PC-3 (cell line): ENCODE results near the gene FXYD1. TPM values are rescaled to one million over a fixed set of nuclear protein-coding genes. Genes with fewer than 3 reads are reported as not detected.
"Not testable (repeated sequence)": the region's sequence is repeated elsewhere in the genome, so short reads cannot be mapped to it uniquely, and the experiment has no call there.

Experiments
- ATAC-seq: fragments of 200-7000 bp; cut with Tn5 transposase; 2 replicates; pipeline ENCODE4 v1.9.1; 2020; ENCODE audit warnings: mild to moderate bottlenecking, moderate library complexity
- BruUV-seq: library from RNA; stranded (reverse); fragments of 400-500 nt; replicated peaks from 2 replicates; lab custom pipeline; 2021; lab: Mats Ljungman, UMichigan
- CTCF ChIA-PET: fragments of 300-600 bp; sonication (Branson Sonifier 250); formaldehyde crosslinking; loops from one replicate; lab custom pipeline; 2022; ENCODE audit warnings: antibody characterized with exemption; lab: Charles Lee
- POLR2A ChIA-PET: fragments of 300-600 bp; sonication (Branson Sonifier 250); formaldehyde crosslinking; loops from one replicate; lab custom pipeline; 2022; ENCODE audit warnings: antibody characterized with exemption; ENCODE audit not compliant: unreplicated experiment; lab: Charles Lee
- DNase-seq: peaks from one replicate; pipeline ENCODE4 v3.0.0-alpha.2; 2015
- H2AFZ ChIP-seq: fragments of 300-600 bp; sonication (generic); 2 replicates; pipeline ENCODE4 v1.6.0; 2016; ENCODE audit warnings: antibody characterized with exemption, low read length
- H3F3A ChIP-seq: fragments of 300-600 bp; sonication (generic); one replicate; pipeline ENCODE4 v1.6.0; 2017; ENCODE audit warnings: antibody characterized with exemption, low read length, control low read depth, mild to moderate bottlenecking; ENCODE audit not compliant: unreplicated experiment
- H3K27ac ChIP-seq: fragments of 300-600 bp; sonication (generic); 2 replicates; pipeline ENCODE4 v1.5.1; 2016; ENCODE audit warnings: mild to moderate bottlenecking, low read length
- H3K27me3 ChIP-seq: fragments of 300-600 bp; sonication (generic); 2 replicates; pipeline ENCODE4 v1.6.1; 2016; ENCODE audit warnings: low read length, mixed read lengths
- H3K36me3 ChIP-seq: fragments of 300-600 bp; sonication (generic); 2 replicates; pipeline ENCODE4 v1.6.1; 2016; ENCODE audit warnings: low read depth, mixed run types, low read length, mixed read lengths
- H3K4me1 ChIP-seq: fragments of 300-600 bp; sonication (generic); 2 replicates; pipeline ENCODE4 v1.5.1; 2016; ENCODE audit warnings: low read length; ENCODE audit not compliant: insufficient read depth
- H3K4me2 ChIP-seq: fragments of 300-600 bp; sonication (generic); 2 replicates; pipeline ENCODE4 v1.6.0; 2016; ENCODE audit warnings: low read length
- H3K4me3 ChIP-seq: fragments of 300-600 bp; sonication (generic); 2 replicates; pipeline ENCODE4 v1.5.1; 2016; ENCODE audit warnings: mild to moderate bottlenecking, low read length, mixed read lengths
- H3K79me2 ChIP-seq: fragments of 300-600 bp; sonication (generic); 2 replicates; pipeline ENCODE4 v1.6.1; 2017; ENCODE audit warnings: low read length, mixed read lengths
- H3K9ac ChIP-seq: fragments of 300-600 bp; sonication (generic); 2 replicates; pipeline ENCODE4 v1.6.0; 2016; ENCODE audit warnings: mild to moderate bottlenecking, low read length
- H3K9me2 ChIP-seq: fragments of 300-600 bp; sonication (generic); replicated peaks from 2 replicates; pipeline ENCODE4 v1.6.1; 2016; ENCODE audit warnings: mixed run types, low read length, mixed read lengths
- H3K9me3 ChIP-seq: fragments of 300-600 bp; sonication (generic); 2 replicates; pipeline ENCODE4 v1.6.1; 2016; ENCODE audit warnings: low read length, mixed read lengths
- H4K20me1 ChIP-seq: fragments of 300-600 bp; sonication (generic); 2 replicates; pipeline ENCODE4 v1.6.1; 2016; ENCODE audit warnings: low read length, mixed read lengths
- CTCF ChIP-seq: fragments of 300-600 bp; sonication (generic); conservative IDR thresholded peaks from 2 replicates; pipeline ENCODE4 v1.5.1; 2017; ENCODE audit warnings: antibody characterized with exemption, low read depth, mild to moderate bottlenecking, low read length
- EZH2 ChIP-seq: fragments of 300-600 bp; sonication (generic); IDR thresholded peaks from one replicate; pipeline ENCODE4 v1.6.1; 2017; ENCODE audit warnings: antibody characterized with exemption, mild to moderate bottlenecking, low read length; ENCODE audit not compliant: unreplicated experiment
- EZH2phosphoT487 ChIP-seq: fragments of 300-600 bp; sonication (generic); IDR thresholded peaks from 2 replicates; pipeline ENCODE4 v1.6.1; 2018; ENCODE audit warnings: mild to moderate bottlenecking, antibody characterized with exemption, low read length, borderline replicate concordance
- intact Hi-C: fragments of 100-400 bp; cut with micrococcal nuclease; formaldehyde crosslinking; loops from 2 replicates; pipeline ENCODE4 v1.9.0; 2023
- total RNA-seq: library from RNA; depleted of rRNA; stranded (reverse); fragments of >200 nt; gene quantifications from 2 replicates; pipeline ENCODE4 v1.2.3, GENCODE V29; 2014

FXYD1 gene
- total RNA-seq, 1 experiment from 2014 or later = not detected

DNA sequence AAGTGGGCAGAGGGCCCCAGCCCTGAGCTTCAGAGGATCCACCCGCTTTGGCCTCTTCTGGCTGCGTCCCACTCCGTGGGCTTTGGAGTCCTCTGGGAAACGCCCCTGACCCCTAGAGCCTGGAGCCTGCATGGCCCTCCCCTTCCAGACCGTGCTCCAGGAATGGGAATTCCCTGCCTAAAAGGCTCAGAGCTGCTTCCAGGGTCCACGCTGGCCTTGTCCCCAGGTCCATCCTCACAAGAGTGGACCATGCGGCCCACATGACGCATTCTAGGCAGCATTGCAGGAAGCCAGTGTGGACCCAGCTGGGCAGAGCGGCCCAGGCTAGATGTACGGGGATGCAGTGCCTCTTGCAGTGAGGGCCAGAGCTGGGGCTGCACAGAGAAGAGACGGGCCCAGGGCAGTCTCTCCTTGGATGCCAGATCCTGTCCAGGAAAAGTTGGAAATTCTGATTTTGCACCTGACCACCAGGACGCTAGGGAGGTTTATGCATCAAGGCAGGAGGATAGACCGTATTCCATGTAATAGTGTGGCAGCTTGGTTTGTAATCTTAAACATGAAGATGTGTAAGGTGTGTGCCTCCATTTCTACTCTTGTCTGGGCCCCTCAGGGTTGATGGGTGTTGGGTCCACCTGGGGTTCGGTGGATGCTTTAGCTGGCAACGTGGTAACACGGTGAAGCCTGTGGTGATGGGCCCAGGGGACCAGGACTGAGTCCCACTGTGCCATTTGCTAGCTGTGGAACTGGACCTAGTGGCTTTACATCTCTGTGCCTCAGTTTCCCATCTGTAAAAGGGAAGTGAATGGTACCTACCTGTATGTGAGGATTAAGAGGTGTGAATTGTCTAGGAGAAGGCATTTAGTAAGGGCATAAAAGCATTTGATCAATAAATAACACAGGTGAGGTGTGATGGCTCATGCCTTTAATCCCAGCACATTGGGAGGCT is 37.8 kb upstream of the FXYD1 start:
- H3K4me3 ChIP-seq = no peak overlapping the region
- H3K79me2 ChIP-seq = no peaks in the 10 kb centered on the region
- no peak overlapping the region for H2AFZ ChIP-seq
- no peak overlapping the region for H3K4me2 ChIP-seq
- H3K9ac ChIP-seq = no peak overlapping the region
- CTCF ChIA-PET = interaction anchor here (0.6 kb wide), 1 partner anchor 334 kb away, joined by 4 read pairs; no protein-coding TSS in a partner anchor
- H3K4me1 ChIP-seq = no peaks in the 10 kb centered on the region
- BruUV-seq = no TSS peak
- H3K27me3 ChIP-seq = no peaks in the 10 kb centered on the region
- DNase-seq = no peak
- POLR2A ChIA-PET = no interaction called here
- TF ChIP-seq CTCF = no peak
- TF ChIP-seq EZH2phosphoT487 = no peak
- TF ChIP-seq EZH2 = no peak
- no peaks in the 10 kb centered on the region for H3K9me3 ChIP-seq
- ATAC-seq = no peak
- intact Hi-C loops = no loop called here
- H3K27ac ChIP-seq = no peak overlapping the region
- no peaks in the 10 kb centered on the region for H3K36me3 ChIP-seq
- H3K9me2 ChIP-seq = no peaks in the 10 kb centered on the region
- H4K20me1 ChIP-seq = no peaks in the 10 kb centered on the region
- no peaks in the 10 kb centered on the region for H3F3A ChIP-seq

DNA sequence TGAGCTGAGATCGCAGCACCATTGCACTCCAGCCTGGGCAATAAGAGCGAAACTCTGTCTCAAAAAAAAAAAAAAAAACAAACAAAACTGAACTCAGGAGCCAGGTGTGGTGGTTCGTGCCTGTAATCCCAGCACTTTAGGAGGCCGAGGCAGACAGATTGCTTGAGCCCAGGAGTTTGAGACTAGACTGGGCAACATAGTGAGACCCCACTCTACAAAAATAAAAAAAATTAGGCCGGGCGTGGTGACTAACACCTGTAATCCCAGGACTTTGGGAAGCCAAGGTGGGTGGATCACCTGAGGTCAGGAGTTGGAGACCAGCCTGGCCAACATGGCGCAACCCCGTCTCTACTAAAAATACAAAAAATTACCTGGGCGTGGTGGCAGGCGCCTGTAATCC is 36.7 kb upstream of the FXYD1 start:
- H3K4me1 ChIP-seq, H3F3A ChIP-seq, H3K9me3 ChIP-seq, DNase-seq, H3K9me2 ChIP-seq, H2AFZ ChIP-seq, CTCF ChIA-PET, BruUV-seq, H3K36me3 ChIP-seq, H3K27ac ChIP-seq, H3K27me3 ChIP-seq, ATAC-seq, H4K20me1 ChIP-seq, intact Hi-C loops, H3K4me3 ChIP-seq, H3K4me2 ChIP-seq, H3K9ac ChIP-seq, POLR2A ChIA-PET, H3K79me2 ChIP-seq: not testable (repeated sequence)

DNA sequence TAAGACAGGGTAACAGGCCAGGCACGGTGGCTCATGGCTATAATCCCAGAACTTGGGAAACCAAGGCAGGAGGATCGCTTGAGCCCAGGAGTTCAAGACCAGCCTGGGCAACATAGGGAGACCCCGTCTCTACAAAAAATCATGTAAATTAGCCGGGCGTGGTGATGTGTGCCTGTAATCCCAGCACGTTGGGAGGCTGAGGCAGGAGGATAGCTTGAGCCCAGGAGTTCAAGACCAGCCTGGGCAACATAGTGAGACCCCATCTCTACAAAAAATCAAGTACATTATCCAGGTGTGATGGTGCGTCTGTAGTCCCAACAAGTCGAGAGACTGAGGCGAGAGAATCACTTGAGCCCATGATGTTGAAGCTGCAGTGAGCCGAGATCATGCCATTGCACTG is 35.0 kb upstream of the FXYD1 start:
- H3K4me2 ChIP-seq, ATAC-seq, intact Hi-C loops, H3K27me3 ChIP-seq, H3K36me3 ChIP-seq, H3K9ac ChIP-seq, POLR2A ChIA-PET, H3K9me2 ChIP-seq, H2AFZ ChIP-seq, H3K4me1 ChIP-seq, CTCF ChIA-PET, H4K20me1 ChIP-seq, H3F3A ChIP-seq, H3K9me3 ChIP-seq, DNase-seq, H3K79me2 ChIP-seq, H3K4me3 ChIP-seq, H3K27ac ChIP-seq, BruUV-seq: not testable (repeated sequence)
